HG03060 (cell line): ENCODE data around the gene SLC35A5.

Source experiments
- ATAC-seq: cut with Tn5 transposase; IDR thresholded peaks from one replicate; pipeline ENCODE4 v1.9.1; 2021; ENCODE audit warnings: low read depth, moderate number of reproducible peaks; ENCODE audit not compliant: unreplicated experiment

Gene SLC35A5

GRCh38 chr3:112568642-112569041 is 6.8 kb downstream of the SLC35A5 start:
- no peak for ATAC-seq

GRCh38 chr3:112569265-112569664 is 7.4 kb downstream of the SLC35A5 start:
- no peak for ATAC-seq

GRCh38 chr3:112572701-112573100 is 10.9 kb downstream of the SLC35A5 start:
- no peak for ATAC-seq

GRCh38 chr3:112579232-112579631 is 17.4 kb downstream of the SLC35A5 start:
- ATAC-seq: no peak

DNA sequence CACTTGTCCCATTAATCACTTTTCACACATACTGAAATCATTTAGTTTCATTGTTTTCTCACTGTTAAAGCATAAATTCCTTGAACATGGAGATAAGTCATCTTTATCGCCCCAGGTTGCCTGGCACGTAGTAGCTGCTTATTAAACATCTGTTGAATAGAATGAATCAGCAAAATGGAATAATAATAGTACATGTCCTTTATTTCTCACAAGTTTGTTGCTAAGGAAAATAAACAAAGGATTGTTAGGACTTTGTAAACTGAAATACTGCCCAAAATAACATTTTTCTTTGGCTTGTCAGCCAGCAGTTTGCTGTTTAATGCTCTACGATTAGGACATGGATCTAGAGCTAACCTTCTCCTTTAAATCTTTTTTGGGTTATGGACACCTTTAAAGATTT is 17.9 kb downstream of the SLC35A5 start:
- no peak for ATAC-seq

- ATAC-seq: no peak
Measured at GRCh38 chr3:112582244-112582874, 20.5 kb downstream of the SLC35A5 start.

DNA sequence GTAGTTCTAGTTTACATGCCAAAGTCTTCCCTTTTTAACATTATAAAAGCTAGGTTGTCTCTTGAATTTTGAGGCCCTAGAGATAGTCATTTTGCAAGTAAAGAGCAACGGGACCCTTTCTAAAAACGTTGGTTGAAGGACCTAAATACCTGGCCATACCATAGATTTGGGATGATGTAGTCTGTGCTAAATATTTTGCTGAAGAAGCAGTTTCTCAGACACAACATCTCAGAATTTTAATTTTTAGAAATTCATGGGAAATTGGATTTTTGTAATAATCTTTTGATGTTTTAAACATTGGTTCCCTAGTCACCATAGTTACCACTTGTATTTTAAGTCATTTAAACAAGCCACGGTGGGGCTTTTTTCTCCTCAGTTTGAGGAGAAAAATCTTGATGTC is 21.3 kb downstream of the SLC35A5 start:
- no peak for ATAC-seq

GRCh38 chr3:112585782-112586181 is 23.9 kb downstream of the SLC35A5 start:
- ATAC-seq: no peak

- ATAC-seq: no peak
Measured at GRCh38 chr3:112587336-112587735, 25.5 kb downstream of the SLC35A5 start.

GRCh38 chr3:112593258-112593657 is 31.4 kb downstream of the SLC35A5 start:
- no peak for ATAC-seq

GRCh38 chr3:112594856-112595255 is 33.0 kb downstream of the SLC35A5 start:
- ATAC-seq: no peak

- ATAC-seq: no peak
Measured at GRCh38 chr3:112597945-112598344, 36.1 kb downstream of the SLC35A5 start.

- ATAC-seq: no peak
Measured at GRCh38 chr3:112598731-112599130, 36.9 kb downstream of the SLC35A5 start.

DNA sequence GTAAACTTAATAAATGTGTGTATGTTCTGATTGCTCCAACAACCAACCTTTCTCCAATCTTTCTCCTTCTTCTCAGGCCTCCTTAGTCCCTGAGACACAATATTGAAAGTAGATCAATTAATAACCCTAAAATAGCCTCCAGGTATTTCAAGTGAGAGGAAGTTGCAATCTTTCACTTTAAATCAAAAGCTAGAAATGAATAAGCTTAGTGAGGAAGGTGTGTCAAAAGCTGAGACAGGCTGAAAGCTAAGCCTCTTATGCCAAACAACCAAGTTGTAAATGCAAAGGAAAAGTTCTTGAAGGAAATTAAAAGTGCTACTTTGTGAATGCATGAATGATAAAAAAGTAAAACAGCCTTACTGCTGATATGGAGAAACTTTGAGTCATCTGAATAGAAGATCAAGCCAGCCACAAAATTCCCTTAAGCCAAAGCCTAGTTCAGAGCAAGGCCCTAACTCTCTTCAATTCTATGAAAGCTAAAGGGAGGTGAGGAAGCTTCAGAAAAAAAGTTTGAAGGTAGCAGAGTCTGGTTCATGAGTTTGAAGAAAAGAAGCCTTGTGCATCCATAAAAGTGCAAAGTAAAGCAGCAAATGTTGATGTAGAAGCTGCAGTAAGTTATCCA is 40.5 kb downstream of the SLC35A5 start:
- peak; percentile 70 for ATAC-seq

- ATAC-seq: no peak
Measured at GRCh38 chr3:112604536-112604935, 42.7 kb downstream of the SLC35A5 start.

GRCh38 chr3:112605285-112605684 is 43.4 kb downstream of the SLC35A5 start:
- no peak for ATAC-seq

DNA sequence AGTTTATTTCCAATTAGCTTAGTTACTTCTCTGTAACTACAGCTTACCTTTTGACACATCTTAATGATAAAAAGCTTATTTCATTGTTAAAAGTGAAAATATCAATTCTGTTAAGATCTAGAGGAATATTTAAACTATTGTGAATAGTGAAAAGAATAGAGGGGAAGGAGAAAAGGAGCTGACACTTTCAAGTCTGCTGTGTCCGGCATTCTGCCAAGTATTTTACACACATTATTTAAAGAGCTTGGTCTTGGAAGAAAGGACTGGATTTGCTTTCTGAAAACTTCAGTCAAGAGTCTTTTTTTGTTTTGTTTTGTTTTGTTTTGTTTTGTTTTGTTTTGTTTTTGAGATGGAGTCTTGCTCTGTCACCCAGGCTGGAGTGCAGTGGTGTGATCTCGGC is 44.3 kb downstream of the SLC35A5 start:
- ATAC-seq: no peak

DNA sequence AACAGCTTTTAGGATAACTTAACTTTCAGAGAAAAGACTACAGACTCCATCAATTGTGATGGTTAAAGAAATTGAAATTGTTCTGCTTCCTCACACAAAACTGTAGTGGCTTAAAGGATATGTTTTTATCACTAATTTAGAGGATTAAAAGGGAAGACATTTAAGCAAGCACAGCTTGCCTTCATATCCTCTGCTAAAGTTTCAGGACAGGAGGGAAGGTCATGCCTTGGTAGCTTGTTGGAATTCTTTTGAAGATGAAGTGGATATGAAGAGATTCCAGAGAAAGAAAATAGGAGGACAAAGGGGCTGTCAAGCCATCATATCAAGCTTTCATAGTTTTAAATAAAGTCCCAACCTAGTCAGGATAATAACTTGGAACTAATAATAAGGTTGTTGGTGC is 46.0 kb downstream of the SLC35A5 start:
- ATAC-seq: no peak

- ATAC-seq: no peak
Measured at GRCh38 chr3:112610121-112610520, 48.3 kb downstream of the SLC35A5 start.

DNA sequence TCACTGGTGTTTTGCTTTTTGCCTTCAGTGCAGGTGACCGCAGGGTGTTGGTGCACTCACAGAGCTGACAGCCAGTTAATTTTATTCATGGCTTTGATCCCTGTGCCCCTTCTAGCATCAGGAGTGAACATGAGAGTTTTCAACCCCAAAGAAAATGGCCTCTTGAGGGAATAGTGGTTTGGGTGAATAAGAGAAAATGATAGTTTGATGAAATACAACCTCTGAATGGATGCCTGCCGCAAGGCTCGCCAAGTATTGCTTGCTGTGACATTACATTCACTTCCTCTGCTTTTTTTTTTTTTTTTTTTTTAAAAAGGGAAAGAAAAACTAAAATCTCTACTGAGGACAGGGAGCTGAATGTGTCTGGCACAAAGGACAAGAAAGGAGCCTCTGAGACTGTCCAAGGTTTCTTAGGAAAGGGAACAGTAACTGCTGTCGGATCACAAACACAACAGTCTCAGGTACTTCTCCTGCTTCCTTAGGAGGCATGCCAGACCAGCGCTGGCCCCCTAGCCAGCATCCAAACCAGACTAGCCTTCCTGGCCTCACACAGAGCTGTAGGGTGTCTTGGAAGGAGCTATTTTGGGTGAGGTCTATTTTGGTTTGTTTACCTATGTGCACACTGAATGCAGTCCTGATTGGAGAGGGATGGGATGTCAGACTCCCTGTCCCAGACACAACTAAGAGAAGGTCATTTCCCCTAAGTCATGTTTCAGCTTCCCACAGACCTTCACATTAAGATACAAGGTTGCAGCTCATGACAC is 50.1 kb downstream of the SLC35A5 start:
- ATAC-seq: no peak

DNA sequence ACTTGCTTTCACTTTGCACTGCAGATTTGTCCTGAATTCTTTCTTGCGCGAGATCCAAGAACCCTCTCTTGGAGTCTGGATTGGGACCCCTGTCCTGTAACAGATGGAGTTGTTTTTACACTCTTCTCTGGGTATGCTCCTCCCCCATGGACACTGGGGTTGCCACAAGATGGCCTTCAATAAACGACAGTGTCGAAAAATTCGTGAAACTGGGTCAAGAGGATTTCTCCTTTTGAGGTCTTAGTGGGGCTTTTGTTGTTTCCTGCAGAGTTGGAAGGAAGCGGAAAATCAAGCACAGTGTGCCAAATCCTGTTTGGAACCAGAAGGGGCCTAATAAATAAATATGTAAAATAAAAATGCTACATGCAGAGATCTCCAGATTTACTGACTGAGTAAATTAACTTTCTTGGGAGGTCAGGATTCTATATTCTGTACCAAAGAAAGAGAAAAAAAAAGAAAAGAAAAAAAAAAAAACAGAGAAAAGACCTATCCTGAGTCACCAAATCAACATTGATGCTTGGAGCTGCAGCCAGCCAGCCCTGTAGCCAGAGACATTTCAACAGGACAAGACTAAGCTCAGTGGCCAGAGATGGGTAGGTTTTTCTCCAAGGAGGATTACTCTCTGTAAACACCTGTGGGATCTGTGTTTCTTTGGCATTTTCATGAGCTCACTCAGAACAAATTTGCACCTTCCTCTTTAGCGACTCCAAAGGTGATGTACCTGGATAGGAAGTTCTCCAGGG is 54.3 kb downstream of the SLC35A5 start:
- ATAC-seq: no peak
